Activated naive CD4-positive, alpha-beta T cell treated with anti-CD3 and anti-CD28 coated beads, Interleukin-2, amount 50 U/mL, for 24 hours (primary cell): Measurements from ENCODE around the gene EIF4G1.

Experiments used
- H3K27ac Mint-ChIP-seq: one replicate; pipeline ENCODE4 v1.8.0; 2021; ENCODE audit warnings: mild to moderate bottlenecking, mixed read lengths
- H3K27me3 Mint-ChIP-seq: one replicate; pipeline ENCODE4 v1.8.0; 2021; ENCODE audit warnings: mixed read lengths
- H3K36me3 Mint-ChIP-seq: one replicate; pipeline ENCODE4 v1.8.0; 2021; ENCODE audit warnings: mixed read lengths
- H3K4me1 Mint-ChIP-seq: one replicate; pipeline ENCODE4 v1.8.0; 2021; ENCODE audit warnings: mixed read lengths
- H3K4me3 Mint-ChIP-seq: one replicate; pipeline ENCODE4 v1.8.0; 2021; ENCODE audit warnings: mild to moderate bottlenecking, mixed read lengths
- H3K9me3 Mint-ChIP-seq: one replicate; pipeline ENCODE4 v1.8.0; 2021; ENCODE audit warnings: mixed read lengths

The EIF4G1 gene

GRCh38 chr3:184295771-184296170 is 18.6 kb upstream of the EIF4G1 start:
- H3K27me3 Mint-ChIP-seq: no peaks in the 10 kb centered on the region
- no peak overlapping the region for H3K4me3 Mint-ChIP-seq
- no peak overlapping the region for H3K27ac Mint-ChIP-seq
- H3K9me3 Mint-ChIP-seq: no peaks in the 10 kb centered on the region
- H3K4me1 Mint-ChIP-seq: peaks cover 16% of the 10 kb centered on the region
- H3K36me3 Mint-ChIP-seq: peaks cover 7% of the 10 kb centered on the region

DNA sequence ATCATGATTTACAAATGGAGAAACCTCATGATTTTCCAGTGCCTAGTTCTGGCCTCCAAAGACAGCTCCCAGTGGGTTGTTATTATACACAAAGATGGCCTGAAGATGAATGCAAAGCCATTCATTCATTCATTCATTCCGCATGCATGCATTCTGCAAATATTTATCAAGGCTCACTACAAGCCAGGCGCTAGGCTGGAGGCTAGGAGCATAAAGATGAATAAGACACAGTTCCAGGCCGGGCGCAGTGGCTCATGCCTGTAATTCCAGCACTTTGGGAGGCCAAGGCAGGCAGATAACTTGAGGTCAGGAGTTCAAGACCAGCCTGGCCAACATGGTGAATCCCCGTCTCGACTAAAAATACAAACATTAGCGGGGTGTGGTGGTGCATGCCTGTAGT is 17.8 kb upstream of the EIF4G1 start:
- Mint-ChIP-seq H3K27me3 (no peaks in the 10 kb centered on the region), H3K9me3 (no peaks in the 10 kb centered on the region), H3K27ac (no peak overlapping the region), H3K36me3 (peaks cover 8% of the 10 kb centered on the region), H3K4me3 (no peak overlapping the region), H3K4me1 (peaks cover 21% of the 10 kb centered on the region)

DNA sequence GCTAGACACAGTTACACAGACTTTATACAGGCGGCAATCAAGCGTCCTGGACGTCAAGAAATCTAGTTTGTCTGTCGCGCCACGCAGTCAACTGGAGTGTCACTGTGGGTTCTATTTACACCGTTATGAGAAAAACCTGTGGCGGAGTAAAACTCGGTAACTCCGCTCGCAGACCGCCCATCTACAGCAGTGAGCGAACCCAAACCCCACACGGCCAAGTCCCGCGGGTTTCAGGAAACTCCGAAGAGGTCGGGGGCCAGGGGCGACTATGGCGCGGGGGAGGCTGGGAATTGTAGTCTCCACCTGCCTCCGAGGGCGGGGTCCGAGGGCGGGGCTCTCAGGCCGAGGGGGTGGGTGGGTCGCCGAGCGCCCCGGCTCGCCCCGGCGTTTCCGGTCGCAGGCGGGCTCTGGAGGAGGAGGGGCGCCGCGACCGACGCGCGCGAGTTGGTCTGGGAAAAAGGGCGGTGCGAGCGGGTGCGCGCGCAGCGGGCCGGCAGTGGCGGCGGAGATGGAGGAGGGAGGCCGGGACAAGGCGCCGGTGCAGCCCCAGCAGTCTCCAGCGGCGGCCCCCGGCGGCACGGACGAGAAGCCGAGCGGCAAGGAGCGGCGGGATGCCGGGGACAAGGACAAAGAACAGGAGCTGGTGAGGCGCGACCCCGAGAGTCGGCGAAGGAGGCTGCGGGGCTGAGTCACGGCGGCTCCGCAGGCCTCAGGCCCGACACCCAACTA is 15.5 kb upstream of the EIF4G1 start, which contains the start of gene PSMD2:
TSS of gene PSMD2 (plus strand) at position 483 of the 729 bp plus-strand sequence. CDS start at position 509, 26 bp downstream.
- H3K27ac Mint-ChIP-seq: peak within 1 kb of the TSS; percentile 96
- no peaks in the 10 kb centered on the region for H3K27me3 Mint-ChIP-seq
- H3K4me1 Mint-ChIP-seq: peaks cover 34% of the 10 kb centered on the region
- peaks cover 8% of the 10 kb centered on the region for H3K36me3 Mint-ChIP-seq
- H3K4me3 Mint-ChIP-seq: peak within 1 kb of the TSS; percentile 95
- H3K9me3 Mint-ChIP-seq: no peaks in the 10 kb centered on the region

DNA sequence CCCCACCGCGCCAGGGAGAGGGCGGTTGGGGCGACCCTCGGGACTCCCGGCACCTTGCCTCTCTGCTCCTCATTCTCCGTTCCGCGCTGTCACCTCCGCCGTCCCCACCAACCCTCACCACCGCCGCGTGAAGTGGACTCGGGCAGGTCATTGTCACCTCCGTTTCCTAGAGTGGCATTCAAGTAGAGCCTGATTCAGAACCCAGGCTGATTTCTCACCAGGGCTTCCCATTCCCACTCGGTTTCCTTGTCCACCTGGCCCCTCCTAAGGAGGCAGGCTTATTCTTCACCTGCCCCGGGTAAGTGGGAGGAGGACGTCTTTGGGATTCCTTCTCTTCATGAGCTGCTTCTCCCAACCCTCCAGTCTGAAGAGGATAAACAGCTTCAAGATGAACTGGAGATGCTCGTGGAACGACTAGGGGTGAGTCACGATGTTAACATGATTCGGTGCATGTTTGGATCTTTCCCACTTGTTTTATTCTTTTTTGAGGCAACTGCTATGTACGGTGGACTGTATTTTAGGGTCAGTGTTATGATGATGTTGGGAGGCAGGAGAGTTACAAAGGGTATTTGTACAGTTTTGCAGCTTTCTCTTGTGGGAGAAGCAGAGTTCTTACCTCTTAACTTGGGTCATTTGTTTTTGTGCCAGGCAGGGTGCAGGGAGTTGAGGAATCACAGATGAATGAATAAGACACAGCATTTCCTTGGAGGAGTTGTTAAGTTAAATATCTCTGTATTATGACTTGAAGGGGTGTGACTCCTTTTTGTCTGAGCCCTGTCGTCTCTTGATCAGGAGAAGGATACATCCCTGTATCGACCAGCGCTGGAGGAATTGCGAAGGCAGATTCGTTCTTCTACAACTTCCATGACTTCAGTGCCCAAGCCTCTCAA is 14.7 kb upstream of the EIF4G1 start:
- Mint-ChIP-seq H3K4me1 (peaks cover 34% of the 10 kb centered on the region), H3K36me3 (peaks cover 10% of the 10 kb centered on the region)

DNA sequence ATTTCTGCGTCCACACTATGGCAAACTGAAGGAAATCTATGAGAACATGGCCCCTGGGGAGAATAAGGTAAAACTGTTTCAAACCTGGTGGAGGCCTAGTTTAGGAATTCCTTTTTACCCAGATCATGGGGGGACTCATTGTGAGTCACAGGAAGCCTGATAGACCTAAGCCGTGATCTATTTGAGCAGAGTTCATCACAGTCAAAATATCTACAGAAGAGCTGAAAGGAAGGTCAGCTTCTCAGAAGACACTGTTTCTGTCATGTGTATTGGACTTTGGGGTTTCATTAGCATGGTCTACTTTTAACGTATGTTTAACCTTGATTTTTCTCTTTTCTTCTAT is 14.1 kb upstream of the EIF4G1 start:
- H3K36me3 Mint-ChIP-seq: peaks cover 12% of the 10 kb centered on the region
- H3K4me3 Mint-ChIP-seq: peak overlapping the region; percentile 95
- H3K27ac Mint-ChIP-seq: peak overlapping the region; percentile 30
- no peaks in the 10 kb centered on the region for H3K9me3 Mint-ChIP-seq
- H3K27me3 Mint-ChIP-seq: no peaks in the 10 kb centered on the region
- H3K4me1 Mint-ChIP-seq: peaks cover 34% of the 10 kb centered on the region

More for the DNA sequence above, 14.7 kb upstream of the EIF4G1 start:
- H3K27ac Mint-ChIP-seq: peak overlapping the region; percentile 96
- H3K4me3 Mint-ChIP-seq: peak overlapping the region; percentile 95
- no peaks in the 10 kb centered on the region for H3K27me3 Mint-ChIP-seq
- H3K9me3 Mint-ChIP-seq: no peaks in the 10 kb centered on the region

DNA sequence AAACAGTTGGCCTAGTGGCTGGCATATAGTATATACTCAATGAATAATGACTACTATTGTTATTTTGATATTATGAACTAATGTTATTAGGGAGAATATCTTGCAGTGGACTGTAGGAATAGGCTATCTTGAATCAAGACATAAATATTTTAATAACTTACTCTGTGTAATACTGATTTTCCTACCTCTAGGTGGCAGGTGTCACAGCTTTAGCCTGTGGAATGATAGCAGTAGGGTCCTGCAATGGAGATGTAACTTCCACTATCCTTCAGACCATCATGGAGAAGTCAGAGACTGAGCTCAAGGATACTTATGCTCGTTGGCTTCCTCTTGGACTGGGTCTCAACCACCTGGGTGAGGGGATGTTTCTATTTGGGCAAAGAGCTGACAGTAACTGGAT is 8.8 kb upstream of the EIF4G1 start:
- H3K4me3 Mint-ChIP-seq: no peak overlapping the region
- H3K27ac Mint-ChIP-seq: no peak overlapping the region
- no peaks in the 10 kb centered on the region for H3K9me3 Mint-ChIP-seq
- H3K27me3 Mint-ChIP-seq: no peaks in the 10 kb centered on the region
- H3K4me1 Mint-ChIP-seq: peaks cover 20% of the 10 kb centered on the region
- H3K36me3 Mint-ChIP-seq: peaks cover 23% of the 10 kb centered on the region

DNA sequence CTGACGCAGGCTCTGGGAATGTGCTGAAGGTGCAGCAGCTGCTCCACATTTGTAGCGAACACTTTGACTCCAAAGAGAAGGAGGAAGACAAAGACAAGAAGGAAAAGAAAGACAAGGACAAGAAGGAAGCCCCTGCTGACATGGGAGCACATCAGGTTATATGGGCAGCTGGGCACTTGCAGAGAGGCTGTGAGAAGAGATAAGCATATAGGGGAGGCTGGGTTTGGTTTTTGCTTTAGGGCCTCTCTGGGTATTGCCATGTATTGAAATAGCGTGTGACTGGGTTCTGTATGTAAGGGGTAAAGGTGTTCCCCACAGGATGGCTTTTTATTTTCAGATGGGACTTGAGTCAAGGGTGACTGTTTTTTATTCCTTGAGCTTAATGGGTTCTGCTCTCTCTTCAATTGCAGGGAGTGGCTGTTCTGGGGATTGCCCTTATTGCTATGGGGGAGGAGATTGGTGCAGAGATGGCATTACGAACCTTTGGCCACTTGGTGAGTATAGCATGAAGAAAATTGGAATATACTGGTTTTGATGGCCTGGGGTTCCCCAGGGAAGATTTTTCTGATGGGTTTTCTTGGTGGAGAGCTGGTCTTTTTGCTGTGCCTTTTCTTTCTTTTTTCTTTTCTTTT is 7.9 kb upstream of the EIF4G1 start:
- Mint-ChIP-seq H3K4me3 (no peak overlapping the region), H3K36me3 (peaks cover 19% of the 10 kb centered on the region), H3K27me3 (no peaks in the 10 kb centered on the region), H3K4me1 (peaks cover 14% of the 10 kb centered on the region), H3K9me3 (no peaks in the 10 kb centered on the region), H3K27ac (peak overlapping the region; percentile 0)

DNA sequence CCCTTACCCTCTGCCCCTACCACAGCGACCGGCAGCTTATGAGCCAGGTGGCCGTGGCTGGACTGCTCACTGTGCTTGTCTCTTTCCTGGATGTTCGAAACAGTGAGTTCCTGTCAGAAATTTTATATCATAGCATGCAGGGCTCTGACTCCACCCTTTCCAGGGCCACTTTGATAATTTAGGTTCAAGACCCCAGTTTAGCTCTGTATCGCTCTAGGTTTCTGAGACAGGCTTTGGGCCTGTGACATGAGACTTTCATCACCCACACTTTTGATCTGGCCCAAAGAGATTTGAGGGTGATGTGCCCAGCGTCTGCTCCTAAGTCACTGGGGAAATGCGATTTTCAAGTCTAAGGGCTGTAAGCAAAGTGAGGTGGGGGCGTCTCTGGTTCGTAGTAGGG is 6.5 kb upstream of the EIF4G1 start:
- Mint-ChIP-seq H3K27me3 (no peaks in the 10 kb centered on the region), H3K36me3 (peaks cover 19% of the 10 kb centered on the region), H3K9me3 (no peaks in the 10 kb centered on the region), H3K27ac (peak overlapping the region; percentile 11), H3K4me3 (no peak overlapping the region), H3K4me1 (peaks cover 5% of the 10 kb centered on the region)

GRCh38 chr3:184308744-184309143 is 5.7 kb upstream of the EIF4G1 start:
- Mint-ChIP-seq H3K27me3 (no peaks in the 10 kb centered on the region), H3K27ac (no peak overlapping the region), H3K9me3 (no peaks in the 10 kb centered on the region), H3K36me3 (peaks cover 19% of the 10 kb centered on the region), H3K4me3 (no peak overlapping the region), H3K4me1 (no peaks in the 10 kb centered on the region)

DNA sequence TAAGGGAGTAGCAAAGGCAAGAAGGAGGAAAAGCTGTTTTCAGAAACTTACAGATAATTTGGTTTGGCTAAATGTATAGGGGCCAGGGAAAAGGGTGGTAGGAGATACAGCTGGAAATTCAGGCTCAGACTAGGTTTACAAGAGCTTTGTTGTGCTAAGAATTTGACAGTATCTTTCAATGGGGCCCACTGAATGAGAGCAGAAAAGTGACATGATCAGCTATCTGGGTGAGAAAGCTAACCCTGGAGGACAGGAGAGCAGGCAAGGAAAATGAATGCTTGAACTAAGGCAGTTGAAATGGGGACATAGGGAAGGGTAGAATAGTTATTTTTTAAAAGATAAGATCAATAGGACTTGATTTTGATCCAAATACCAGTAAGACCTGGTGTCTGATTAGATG is 2.8 kb upstream of the EIF4G1 start:
- no peak overlapping the region for H3K27ac Mint-ChIP-seq
- no peaks in the 10 kb centered on the region for H3K27me3 Mint-ChIP-seq
- H3K36me3 Mint-ChIP-seq: peaks cover 16% of the 10 kb centered on the region
- peaks cover 6% of the 10 kb centered on the region for H3K4me1 Mint-ChIP-seq
- no peaks in the 10 kb centered on the region for H3K9me3 Mint-ChIP-seq
- H3K4me3 Mint-ChIP-seq: no peak overlapping the region

DNA sequence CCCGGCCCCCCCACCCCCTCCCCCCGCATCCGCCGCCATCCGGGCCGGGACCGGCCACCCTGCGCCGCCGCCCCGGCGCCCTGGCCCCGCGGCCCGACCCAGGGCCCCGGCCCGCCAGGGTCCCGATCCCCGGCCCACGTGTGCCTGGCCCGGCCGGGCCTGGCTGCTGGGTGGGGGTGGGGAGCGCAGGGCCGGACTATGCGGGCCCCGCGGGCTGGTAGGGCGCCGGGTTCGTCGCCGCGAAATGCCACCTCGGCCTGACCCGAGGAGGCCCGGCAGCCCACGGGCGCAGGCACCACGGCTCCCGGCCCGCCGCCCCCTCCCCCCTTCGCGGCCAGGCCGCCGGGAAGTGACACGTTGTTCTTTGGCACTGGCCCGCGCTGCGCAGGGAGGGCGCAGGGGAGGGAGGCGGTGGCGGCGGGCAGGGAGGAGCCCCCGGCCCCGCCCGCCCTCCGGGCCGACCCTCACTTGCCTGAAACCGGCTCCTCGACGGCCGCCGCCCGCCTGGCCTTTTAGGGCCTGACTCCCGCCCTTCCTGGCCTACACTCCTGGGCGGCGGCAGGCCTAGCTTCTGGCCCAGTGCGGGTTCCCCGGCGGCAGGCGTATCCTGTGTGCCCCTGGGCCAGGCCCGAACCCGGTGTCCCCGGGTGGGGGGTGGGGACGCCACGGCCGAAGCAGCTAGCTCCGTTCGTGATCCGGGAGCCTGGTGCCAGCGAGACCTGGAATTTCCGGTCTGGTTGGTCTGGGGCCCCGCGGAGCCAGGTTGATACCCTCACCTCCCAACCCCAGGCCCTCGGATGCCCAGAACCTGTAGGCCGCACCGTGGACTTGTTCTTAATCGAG is 515 bp downstream of the EIF4G1 start:
- Mint-ChIP-seq H3K27me3 (no peaks in the 10 kb centered on the region), H3K9me3 (no peaks in the 10 kb centered on the region)

GRCh38 chr3:184315543-184315867 is 1.1 kb downstream of the EIF4G1 start:
- H3K27ac Mint-ChIP-seq: peak overlapping the region; percentile 90
- H3K9me3 Mint-ChIP-seq: no peaks in the 10 kb centered on the region
- H3K36me3 Mint-ChIP-seq: peaks cover 15% of the 10 kb centered on the region
- H3K27me3 Mint-ChIP-seq: no peaks in the 10 kb centered on the region
- peak overlapping the region; percentile 87 for H3K4me3 Mint-ChIP-seq
- H3K4me1 Mint-ChIP-seq: peaks cover 30% of the 10 kb centered on the region

More for the DNA sequence above, 515 bp downstream of the EIF4G1 start:
- peaks cover 15% of the 10 kb centered on the region for H3K36me3 Mint-ChIP-seq
- H3K4me3 Mint-ChIP-seq: peak overlapping the region; percentile 87
- H3K27ac Mint-ChIP-seq: peak overlapping the region; percentile 90
- H3K4me1 Mint-ChIP-seq: peaks cover 30% of the 10 kb centered on the region

DNA sequence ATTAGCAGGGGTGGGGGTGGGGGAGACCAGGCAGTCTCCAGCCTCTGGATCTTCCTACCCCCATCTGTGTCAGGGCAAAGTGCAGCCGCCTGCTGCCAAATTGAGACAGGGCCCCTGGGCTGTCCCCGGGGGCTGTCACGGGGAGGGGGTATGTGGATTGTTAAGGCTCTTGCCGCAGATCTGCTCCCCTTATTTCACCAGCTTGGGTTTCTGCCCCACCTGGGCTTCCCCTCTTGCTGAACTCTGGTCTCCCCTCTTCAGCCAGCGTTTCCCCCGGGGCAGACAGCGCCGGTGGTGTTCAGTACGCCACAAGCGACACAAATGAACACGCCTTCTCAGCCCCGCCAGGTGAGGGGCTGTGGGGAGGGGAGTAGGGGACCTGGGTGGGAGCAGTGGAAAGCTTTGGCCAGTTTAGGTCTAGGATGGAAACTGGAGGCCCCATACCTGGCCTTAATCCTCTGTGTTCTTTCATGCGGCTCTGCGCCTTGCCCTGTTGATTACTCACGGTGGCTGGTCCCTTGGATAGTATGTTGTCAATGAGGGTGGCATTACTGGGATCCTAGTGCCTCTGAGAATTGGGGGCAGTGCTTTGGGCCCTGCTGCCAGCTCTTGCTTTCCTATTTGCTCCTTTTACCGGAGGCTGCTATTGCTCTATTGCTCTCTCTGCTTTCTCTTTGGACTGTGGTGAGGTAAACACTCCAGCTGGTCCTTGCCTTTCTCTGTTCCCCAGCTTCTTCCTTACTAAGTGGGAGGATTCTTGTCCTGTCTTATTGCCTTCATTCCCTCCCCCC is 1.7 kb downstream of the EIF4G1 start:
- Mint-ChIP-seq H3K27ac (peak overlapping the region; percentile 80), H3K27me3 (no peaks in the 10 kb centered on the region), H3K36me3 (peaks cover 19% of the 10 kb centered on the region), H3K4me1 (peaks cover 30% of the 10 kb centered on the region), H3K9me3 (no peaks in the 10 kb centered on the region), H3K4me3 (peak overlapping the region; percentile 87)

GRCh38 chr3:184316792-184317191 is 2.4 kb downstream of the EIF4G1 start:
- Mint-ChIP-seq H3K27me3 (no peaks in the 10 kb centered on the region), H3K4me1 (peaks cover 30% of the 10 kb centered on the region), H3K9me3 (no peaks in the 10 kb centered on the region), H3K36me3 (peaks cover 22% of the 10 kb centered on the region), H3K27ac (peak overlapping the region; percentile 80), H3K4me3 (peak overlapping the region; percentile 87)
